Prostate gland (tissue), 2 donors: Measurements from ENCODE around the gene SERPINB6. TPM values are rescaled to one million over a fixed set of nuclear protein-coding genes. Genes with fewer than 3 reads are reported as not detected.
A peak's percentile ranks its signal among the peaks of the same experiment; 100 is the strongest.

Experiments used
- DNase-seq: peaks from one replicate; pipeline ENCODE4 v3.0.0-alpha.2; 2019; ENCODE audit warnings: low spot score
- H3K27ac ChIP-seq, 2 donors: fragments of 200-600 bp; sonication (generic); 2 replicates each; pipeline ENCODE4 v1.5.1; 2017 to 2019
- H3K27me3 ChIP-seq: fragments of 200-600 bp; sonication (generic); replicated peaks from 2 replicates; pipeline ENCODE4 v1.5.1; 2019; ENCODE audit not compliant: insufficient read depth
- H3K36me3 ChIP-seq, 2 donors: fragments of 200-600 bp; sonication (generic); 1 replicate in 1 of 2; 2 replicates in 1 of 2; pipeline versions ENCODE4 v1.5.1 to v1.8.1; 2017 to 2019
- H3K4me1 ChIP-seq: fragments of 200-600 bp; sonication (generic); replicated peaks from 2 replicates; pipeline ENCODE4 v1.5.1; 2019
- H3K4me3 ChIP-seq, 2 donors: fragments of 200-600 bp; sonication (generic); 2 replicates each; pipeline ENCODE4 v1.5.1; 2017 to 2019
- H3K9me3 ChIP-seq: fragments of 200-600 bp; sonication (generic); 2 replicates; pipeline ENCODE4 v1.5.1; 2017
- POLR2A ChIP-seq: fragments of 450-650 bp; IDR thresholded peaks from one replicate; pipeline ENCODE4 v1.6.1; 2016; ENCODE audit warnings: antibody characterized with exemption, mild to moderate bottlenecking
- POLR2AphosphoS5 ChIP-seq: sonication (generic); formaldehyde crosslinking; IDR thresholded peaks from one replicate; pipeline ENCODE4 v1.6.1; 2017; ENCODE audit warnings: antibody characterized with exemption
- WGBS: methylation state at CpG from one replicate; pipeline ENCODE4 v1.1.5; 2018; 5-methylcytosine and 5-hydroxymethylcytosine counted together
- intact Hi-C: fragments of 100-400 bp; cut with DNase I; formaldehyde crosslinking; loops from one replicate; pipeline ENCODE4 v1.14.2; 2022
- total RNA-seq, 2 donors: library from RNA; depleted of rRNA; stranded (reverse); fragments of >200 nt; gene quantifications; one replicate each; pipeline ENCODE4 v1.1.0, GENCODE V29; 2016
- TF ChIP-seq, protein P1 (sequence below), 4 experiments: fragments of 200-600 bp in 2 of 4; fragments of 450-650 bp in 2 of 4; sonication (generic) in 2 of 4; IDR thresholded peaks; 1 replicate in 3 of 4; 2 replicates in 1 of 4; pipeline ENCODE4 v1.5.1; 2016 to 2019; ENCODE audit warnings: antibody characterized with exemption in 4 of 4, mild to moderate bottlenecking in 2 of 4, moderate library complexity in 2 of 4

The SERPINB6 gene
- 100 to 1,000 TPM; 155 to 202 TPM for total RNA-seq

DNA sequence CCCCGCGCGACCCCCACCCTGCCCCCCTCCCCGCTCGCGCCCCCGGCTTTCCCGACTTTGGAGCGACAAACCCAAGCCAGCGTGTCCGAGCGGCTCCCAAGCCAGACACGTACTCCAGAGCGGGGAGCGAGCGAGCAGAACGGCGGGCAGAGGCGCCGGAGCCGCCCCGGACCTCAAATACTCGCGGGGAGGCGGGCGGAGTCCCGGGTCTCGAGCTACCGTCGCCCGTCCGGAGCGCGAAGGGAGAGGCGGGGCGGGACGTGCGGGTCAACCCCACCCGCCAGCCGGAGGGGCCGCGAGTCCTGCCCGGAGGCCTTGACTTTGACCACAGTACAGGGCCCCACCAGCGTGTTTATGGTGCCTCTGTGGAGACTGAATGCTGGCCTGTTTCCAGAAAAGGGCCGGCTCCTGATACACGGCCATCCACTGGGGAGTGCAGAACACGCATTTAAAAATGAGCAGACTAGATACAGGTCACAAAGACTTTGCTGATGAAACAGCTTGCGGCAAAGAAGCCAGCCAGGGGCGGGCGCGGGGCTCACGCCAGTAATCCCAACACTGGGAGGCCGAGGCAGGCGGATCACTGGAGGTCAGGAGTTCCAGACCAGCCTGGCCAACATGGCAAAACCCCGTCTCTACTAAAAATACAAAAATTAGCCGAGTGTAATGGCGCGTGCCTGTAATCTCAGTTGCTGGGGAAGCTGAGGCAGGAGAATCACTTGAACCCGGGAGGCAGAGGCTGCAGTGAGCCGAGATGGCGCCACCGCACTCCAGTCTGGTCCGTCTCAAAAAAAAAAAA lies at the start of gene SERPINB6:
Gene SERPINB6, minus strand, starts transcription at position 148 of the 799 bp plus-strand sequence. CDS start 12,235 bp downstream, outside the sequence.
- Histone ChIP-seq H3K27me3 (no peaks in the 10 kb centered on the region), H3K4me3 (peak within 1 kb of the TSS; percentile 82 to 85), H3K4me1 (no peaks in the 10 kb centered on the region), H3K27ac (peak within 1 kb of the TSS; percentile 98 to 99), H3K9me3 (no peaks in the 10 kb centered on the region), H3K36me3 (no peaks in the 10 kb centered on the region)
- TF ChIP-seq POLR2A (peak; percentile 28), POLR2AphosphoS5 (peak; percentile 61)
- TF ChIP-seq, protein P1, sequence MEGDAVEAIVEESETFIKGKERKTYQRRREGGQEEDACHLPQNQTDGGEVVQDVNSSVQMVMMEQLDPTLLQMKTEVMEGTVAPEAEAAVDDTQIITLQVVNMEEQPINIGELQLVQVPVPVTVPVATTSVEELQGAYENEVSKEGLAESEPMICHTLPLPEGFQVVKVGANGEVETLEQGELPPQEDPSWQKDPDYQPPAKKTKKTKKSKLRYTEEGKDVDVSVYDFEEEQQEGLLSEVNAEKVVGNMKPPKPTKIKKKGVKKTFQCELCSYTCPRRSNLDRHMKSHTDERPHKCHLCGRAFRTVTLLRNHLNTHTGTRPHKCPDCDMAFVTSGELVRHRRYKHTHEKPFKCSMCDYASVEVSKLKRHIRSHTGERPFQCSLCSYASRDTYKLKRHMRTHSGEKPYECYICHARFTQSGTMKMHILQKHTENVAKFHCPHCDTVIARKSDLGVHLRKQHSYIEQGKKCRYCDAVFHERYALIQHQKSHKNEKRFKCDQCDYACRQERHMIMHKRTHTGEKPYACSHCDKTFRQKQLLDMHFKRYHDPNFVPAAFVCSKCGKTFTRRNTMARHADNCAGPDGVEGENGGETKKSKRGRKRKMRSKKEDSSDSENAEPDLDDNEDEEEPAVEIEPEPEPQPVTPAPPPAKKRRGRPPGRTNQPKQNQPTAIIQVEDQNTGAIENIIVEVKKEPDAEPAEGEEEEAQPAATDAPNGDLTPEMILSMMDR (IDR thresholded peaks at IDR 0.05), result peak in 1 of 4 experiments; percentile 8
- 2% methylated on average over 46 of the region's 63 CpGs for WGBS
- intact Hi-C loops, result loop anchor here (2.0 kb wide), 1 partner anchor 19 kb away; no protein-coding TSS in a partner anchor
- DNase-seq, result peak; percentile 69

GRCh38 chr6:3019749-3020320 lies 48.5 kb upstream of the SERPINB6 start:
- Histone ChIP-seq H3K36me3 (no peaks in the 10 kb centered on the region), H3K4me3 (no peak overlapping the region), H3K27ac (no peak overlapping the region), H3K9me3 (no peaks in the 10 kb centered on the region), H3K27me3 (no peaks in the 10 kb centered on the region), H3K4me1 (no peaks in the 10 kb centered on the region)
- TF ChIP-seq POLR2AphosphoS5 (no peak), POLR2A (no peak)
- TF ChIP-seq, protein P1 (IDR thresholded peaks at IDR 0.05), result no peak
- DNase-seq, result no peak
- WGBS, result 95% methylated on average over 6 of the region's 6 CpGs
- intact Hi-C loops, result loop anchor here (10.0 kb wide), 1 partner anchor 235 kb away; the partner anchor contains the start of gene PSMG4

DNA sequence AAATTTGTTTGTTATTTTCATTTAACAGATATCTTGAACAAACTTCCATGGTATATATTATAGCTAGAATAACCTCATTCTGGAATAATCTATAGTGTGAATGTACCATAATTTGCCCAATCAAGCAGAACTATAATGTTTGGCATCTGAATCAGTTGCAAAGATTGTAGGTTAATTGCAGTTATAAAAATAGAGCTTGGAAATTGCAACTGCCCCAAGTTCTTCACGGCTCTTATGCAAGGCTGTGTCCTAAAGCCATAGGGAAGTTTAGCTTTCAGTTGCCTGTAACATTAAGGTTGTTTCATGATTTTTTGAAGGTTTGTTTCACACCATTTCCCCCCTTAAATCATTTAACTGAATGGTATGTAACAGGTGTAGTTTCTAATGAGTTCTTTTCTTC lies 47.7 kb upstream of the SERPINB6 start:
- 82% methylated on average over 1 of the region's 1 CpG for WGBS
- Histone ChIP-seq H3K36me3 (no peaks in the 10 kb centered on the region), H3K9me3 (no peaks in the 10 kb centered on the region), H3K27ac (no peak overlapping the region), H3K27me3 (no peaks in the 10 kb centered on the region), H3K4me3 (no peak overlapping the region), H3K4me1 (no peaks in the 10 kb centered on the region)
- intact Hi-C loops, result loop anchor here (10.0 kb wide), 1 partner anchor 236 kb away; the partner anchor contains the start of gene PSMG4
- DNase-seq, result no peak
- TF ChIP-seq POLR2A (no peak), POLR2AphosphoS5 (no peak)
- TF ChIP-seq, protein P1 (IDR thresholded peaks at IDR 0.05), result no peak

DNA sequence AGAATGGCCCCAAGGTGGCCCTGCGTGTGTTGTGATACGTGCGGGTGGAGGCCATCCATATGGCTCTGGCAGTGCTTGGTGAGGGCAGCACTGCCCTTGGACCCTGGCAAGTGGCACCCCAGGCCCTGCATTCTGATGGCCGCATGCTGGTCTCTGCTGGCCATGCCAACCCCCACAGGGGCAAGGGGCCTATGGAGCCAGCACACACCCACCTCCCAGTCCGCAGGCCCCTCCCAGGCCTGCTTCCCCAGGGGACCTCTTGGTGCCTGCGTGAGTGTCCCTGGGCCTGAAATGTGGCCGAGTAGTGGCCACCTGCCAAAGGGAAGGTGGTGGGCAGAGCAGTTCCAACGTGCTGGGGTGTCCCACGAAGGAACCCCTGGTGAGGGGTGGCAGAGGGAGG lies 45.9 kb upstream of the SERPINB6 start:
- intact Hi-C loops, result loop anchor here (10.0 kb wide), 1 partner anchor 237 kb away; the partner anchor contains the start of gene PSMG4
- 91% methylated on average over 9 of the region's 9 CpGs for WGBS

GRCh38 chr6:3016473-3017280 lies 45.3 kb upstream of the SERPINB6 start:
- 94% methylated on average over 17 of the region's 17 CpGs for WGBS
- Histone ChIP-seq H3K4me1 (no peaks in the 10 kb centered on the region), H3K4me3 (no peak overlapping the region), H3K9me3 (no peaks in the 10 kb centered on the region), H3K27me3 (no peaks in the 10 kb centered on the region), H3K27ac (no peak overlapping the region), H3K36me3 (no peaks in the 10 kb centered on the region)
- no peak for DNase-seq
- intact Hi-C loops, result loop anchor here (10.0 kb wide), 1 partner anchor 238 kb away; the partner anchor contains the start of gene PSMG4
- no peak for TF ChIP-seq POLR2AphosphoS5
- no peak for TF ChIP-seq POLR2A
- TF ChIP-seq, protein P1 (IDR thresholded peaks at IDR 0.05), result no peak

More for the DNA sequence above, 45.9 kb upstream of the SERPINB6 start:
- TF ChIP-seq POLR2AphosphoS5, result no peak
- H3K4me3 ChIP-seq, result no peak overlapping the region
- DNase-seq, result no peak
- no peaks in the 10 kb centered on the region for H3K9me3 ChIP-seq
- no peaks in the 10 kb centered on the region for H3K27me3 ChIP-seq
- H3K4me1 ChIP-seq, result no peaks in the 10 kb centered on the region
- no peaks in the 10 kb centered on the region for H3K36me3 ChIP-seq
- H3K27ac ChIP-seq, result no peak overlapping the region
